PFSK-1 (cell line): ENCODE measurements around the gene ACY1.

Experiments used
- FOXP2 ChIP-seq: optimal IDR thresholded peaks from 2 replicates; pipeline ENCODE3; 2011; ENCODE audit warnings: borderline replicate concordance, control low read depth, inconsistent platforms; ENCODE audit not compliant: insufficient read depth; ENCODE audit errors: extremely low read length, extremely low read depth
- POLR2AphosphoS5 ChIP-seq: IDR thresholded peaks from 2 replicates; pipeline ENCODE4 v1.6.1; 2012; ENCODE audit warnings: low read depth, mild to moderate bottlenecking, control low read depth, low read length, moderate library complexity
- REST ChIP-seq, 2 experiments: IDR thresholded peaks; 2 replicates each; pipeline versions ENCODE4 v1.6.1 to v1.8.0; 2011 to 2012; ENCODE audit warnings: low read depth in 2 of 2, low read length in 2 of 2, control low read depth in 1 of 2, inconsistent platforms in 1 of 2, mild to moderate bottlenecking in 1 of 2, moderate library complexity in 1 of 2; ENCODE audit not compliant: insufficient read depth in 1 of 2
- SIN3A ChIP-seq: IDR thresholded peaks from 2 replicates; pipeline ENCODE4 v1.6.1; 2012; ENCODE audit warnings: mild to moderate bottlenecking, low read length, moderate library complexity, borderline replicate concordance; ENCODE audit not compliant: insufficient read depth
- TAF1 ChIP-seq: IDR thresholded peaks from 2 replicates; pipeline ENCODE4 v1.6.1; 2012; ENCODE audit warnings: low read length, control low read depth, borderline replicate concordance; ENCODE audit not compliant: insufficient read depth

DNA sequence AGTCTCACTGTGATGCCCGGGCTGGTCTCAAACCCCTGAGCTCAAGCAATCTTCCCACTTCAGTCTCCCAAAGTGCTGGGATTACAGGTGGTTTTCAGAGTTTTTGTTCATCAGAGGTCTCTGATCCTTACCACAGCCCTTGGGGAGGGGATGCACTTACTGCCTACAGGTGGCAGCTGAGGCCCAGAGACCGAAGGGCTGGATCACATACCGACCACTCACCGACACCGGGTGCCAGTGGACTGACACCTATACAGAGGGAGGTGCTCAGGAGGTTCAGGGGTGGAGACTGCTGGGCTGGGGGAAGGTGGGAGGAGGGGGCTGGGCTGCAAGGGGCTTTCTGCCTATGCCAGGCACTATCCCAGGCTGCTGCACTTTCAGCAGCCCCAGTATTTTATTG is 53.5 kb downstream of the ACY1 start:
- no peak for TF ChIP-seq FOXP2
- no peak for TF ChIP-seq REST (IDR thresholded peaks at IDR 0.05; ENCODE audit: insufficient read depth in 1 of 2, low read depth in 2 of 2, low read length in 2 of 2)
- no peak for TF ChIP-seq POLR2AphosphoS5
- TF ChIP-seq SIN3A = no peak
- TF ChIP-seq TAF1 = no peak
